Measurements from ENCODE around the gene KRT10. TPM values are rescaled to one million over a fixed set of nuclear protein-coding genes. Genes with fewer than 3 reads are reported as not detected.

The KRT10 gene
- total RNA-seq, 2 donors from 2014 or later: 29.0 to 45.9 TPM

GRCh38 chr17:40809721-40810421 lies 12.5 kb downstream of the KRT10 start:
- Mint-ChIP-seq H3K27me3 (peaks cover 60% of the 10 kb centered on the region), H3K9me3 (no peaks in the 10 kb centered on the region), H3K4me1 (no peaks in the 10 kb centered on the region), H3K36me3 (ENCODE audit: low read depth) (no peaks in the 10 kb centered on the region), H3K4me3 (no peak overlapping the region), H3K27ac (no peak overlapping the region)
- ATAC-seq (replicated peaks): no peak

GRCh38 chr17:40806131-40806530 lies 16.3 kb downstream of the KRT10 start:
- ATAC-seq (replicated peaks): no peak
- Mint-ChIP-seq H3K9me3 (no peaks in the 10 kb centered on the region), H3K36me3 (ENCODE audit: low read depth) (no peaks in the 10 kb centered on the region), H3K4me1 (no peaks in the 10 kb centered on the region), H3K4me3 (no peak overlapping the region), H3K27me3 (peaks cover 45% of the 10 kb centered on the region), H3K27ac (no peak overlapping the region)

DNA sequence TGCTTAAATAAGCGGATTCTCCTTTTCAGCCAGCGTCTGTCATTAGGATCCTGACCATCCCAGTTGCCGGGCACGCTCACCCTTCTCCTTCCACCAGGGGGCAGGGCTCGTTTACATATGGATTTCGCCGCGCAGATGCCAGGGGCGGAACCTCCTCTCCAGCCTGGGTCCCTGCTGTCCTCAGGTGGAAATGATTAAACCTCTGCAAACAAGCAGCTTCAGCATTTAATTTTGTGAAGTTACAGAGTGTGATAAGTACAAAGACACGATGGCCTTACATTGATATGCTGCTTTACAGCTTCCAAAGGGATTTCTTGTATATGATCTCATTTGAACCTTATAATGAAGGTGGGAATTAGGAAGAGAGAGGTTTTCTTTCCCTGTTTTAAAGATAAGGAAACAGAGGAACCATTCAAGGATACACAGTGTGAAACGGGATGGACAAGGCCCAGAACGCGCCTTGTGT lies 18.8 kb downstream of the KRT10 start:
- Mint-ChIP-seq H3K27me3 (peaks cover 30% of the 10 kb centered on the region), H3K9me3 (no peaks in the 10 kb centered on the region), H3K27ac (no peak overlapping the region), H3K4me3 (no peak overlapping the region), H3K4me1 (no peaks in the 10 kb centered on the region), H3K36me3 (ENCODE audit: low read depth) (no peaks in the 10 kb centered on the region)
- ATAC-seq (replicated peaks): peak; percentile 96

DNA sequence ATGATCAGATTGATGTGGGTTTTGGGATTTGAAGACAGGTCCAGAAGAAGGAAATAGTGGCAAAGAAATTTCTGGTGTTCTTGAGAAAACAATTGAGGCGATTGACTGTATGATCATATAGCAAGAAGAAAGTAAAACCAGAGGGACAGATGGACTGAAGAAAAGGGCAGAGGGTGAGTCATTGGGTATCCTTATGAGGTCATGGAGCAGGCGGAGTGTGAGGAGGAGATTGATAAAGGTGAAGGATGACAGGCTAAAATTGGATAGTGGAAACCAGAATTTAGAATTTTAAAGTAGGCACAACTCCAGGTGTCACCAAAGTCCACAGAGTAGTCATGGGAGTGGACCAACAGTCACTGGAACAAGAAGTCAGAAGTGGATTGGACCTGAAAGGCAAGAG lies 21.3 kb downstream of the KRT10 start:
- H3K36me3 Mint-ChIP-seq (ENCODE audit: low read depth): no peaks in the 10 kb centered on the region
- no peak for ATAC-seq (replicated peaks)
- no peak overlapping the region for H3K27ac Mint-ChIP-seq
- no peaks in the 10 kb centered on the region for H3K4me1 Mint-ChIP-seq
- H3K4me3 Mint-ChIP-seq: no peak overlapping the region
- peaks cover 23% of the 10 kb centered on the region for H3K27me3 Mint-ChIP-seq
- H3K9me3 Mint-ChIP-seq: no peaks in the 10 kb centered on the region

- no peaks in the 10 kb centered on the region for H3K4me1 Mint-ChIP-seq
- ATAC-seq (replicated peaks): no peak
- H3K27ac Mint-ChIP-seq: no peak overlapping the region
- no peaks in the 10 kb centered on the region for H3K9me3 Mint-ChIP-seq
- peaks cover 28% of the 10 kb centered on the region for H3K27me3 Mint-ChIP-seq
- no peak overlapping the region for H3K4me3 Mint-ChIP-seq
- H3K36me3 Mint-ChIP-seq (ENCODE audit: low read depth): no peaks in the 10 kb centered on the region
Observed at GRCh38 chr17:40800381-40800780, 22.0 kb downstream of the KRT10 start.

DNA sequence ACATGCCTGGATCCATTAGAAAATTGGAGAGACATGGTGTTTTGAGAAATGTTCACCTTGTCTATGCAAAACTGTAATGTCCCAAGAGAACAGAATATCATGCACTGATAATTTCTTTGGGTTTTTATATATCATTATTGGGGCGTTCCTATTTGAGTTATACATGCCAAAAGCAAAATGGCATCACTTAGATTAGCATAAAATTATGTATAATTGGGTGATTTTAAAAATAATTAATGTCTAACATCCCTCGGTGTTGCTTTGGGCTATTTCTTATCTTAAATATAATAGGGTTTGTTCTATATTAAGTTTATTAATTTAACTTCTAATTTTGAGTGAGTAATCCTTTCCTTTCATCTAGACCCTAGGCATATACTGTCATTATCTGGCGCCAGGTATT lies 22.6 kb downstream of the KRT10 start, which contains the start of gene KRT28:
Gene KRT28, minus strand, starts transcription at position 101 of the 400 bp plus-strand sequence. Its CDS starts 66 bp downstream, at position 35.
- H3K9me3 Mint-ChIP-seq: no peaks in the 10 kb centered on the region
- no peaks in the 10 kb centered on the region for H3K4me1 Mint-ChIP-seq
- no peak for ATAC-seq (replicated peaks)
- no peak within 1 kb of the TSS for H3K27ac Mint-ChIP-seq
- H3K4me3 Mint-ChIP-seq: no peak within 1 kb of the TSS
- no peaks in the 10 kb centered on the region for H3K36me3 Mint-ChIP-seq (ENCODE audit: low read depth)
- peaks cover 26% of the 10 kb centered on the region for H3K27me3 Mint-ChIP-seq

DNA sequence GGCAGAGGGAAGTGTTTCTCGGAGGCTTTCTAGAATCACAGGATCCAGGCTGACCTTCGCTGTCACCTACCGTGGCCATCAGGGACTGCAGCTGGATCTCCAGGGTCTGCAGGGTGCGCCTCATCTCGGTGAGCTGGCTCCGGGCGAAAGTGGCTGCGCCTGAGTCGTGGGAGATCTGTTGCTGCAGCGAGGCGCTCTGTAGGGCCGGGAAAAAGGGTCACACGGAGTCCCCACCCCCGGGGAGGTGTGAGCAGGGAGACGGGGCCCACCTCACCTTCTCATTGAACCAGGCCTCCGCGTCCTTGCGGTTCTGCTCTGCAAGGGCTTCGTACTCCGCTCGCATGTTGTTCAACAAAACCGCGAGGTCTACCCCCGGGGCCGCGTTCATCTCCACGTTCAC lies 25.6 kb downstream of the KRT10 start:
- Mint-ChIP-seq H3K4me1 (no peaks in the 10 kb centered on the region), H3K4me3 (no peak overlapping the region), H3K27ac (no peak overlapping the region), H3K27me3 (peaks cover 27% of the 10 kb centered on the region), H3K9me3 (no peaks in the 10 kb centered on the region), H3K36me3 (ENCODE audit: low read depth) (no peaks in the 10 kb centered on the region)
- no peak for ATAC-seq (replicated peaks)

DNA sequence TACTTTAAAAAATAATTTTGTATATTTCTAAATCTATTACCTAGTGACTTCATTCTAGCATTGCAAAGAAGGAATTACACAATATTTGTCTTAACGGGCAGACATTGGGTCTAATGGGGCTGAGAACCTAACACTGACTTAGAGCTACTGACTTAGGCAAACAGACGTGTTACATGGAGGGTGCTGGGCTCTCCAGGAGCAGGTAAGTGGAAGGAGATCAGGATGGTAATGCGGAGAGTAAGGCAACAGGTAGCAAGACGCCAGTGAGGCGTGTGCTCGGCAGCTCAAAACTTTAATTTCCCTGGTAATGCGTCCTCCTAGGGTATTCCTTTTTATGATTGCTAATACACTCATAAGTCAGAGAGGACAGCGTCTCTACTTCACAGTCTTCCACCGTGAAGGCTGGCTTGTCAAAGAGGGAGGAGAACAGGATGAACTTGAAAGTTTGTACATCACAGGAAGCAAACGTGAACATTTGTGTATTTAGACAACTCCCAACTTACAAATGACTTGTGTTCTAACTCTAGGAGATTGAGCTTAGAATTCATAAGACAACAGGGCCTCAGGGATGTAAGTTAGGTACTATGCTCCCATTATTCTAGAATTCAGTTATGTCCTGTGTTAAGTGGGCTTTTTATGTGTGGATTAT lies 27.3 kb downstream of the KRT10 start:
- Mint-ChIP-seq H3K36me3 (ENCODE audit: low read depth) (no peaks in the 10 kb centered on the region), H3K27ac (no peak overlapping the region), H3K9me3 (no peaks in the 10 kb centered on the region), H3K27me3 (peaks cover 27% of the 10 kb centered on the region), H3K4me3 (no peak overlapping the region), H3K4me1 (no peaks in the 10 kb centered on the region)
- no peak for ATAC-seq (replicated peaks)

GRCh38 chr17:40794466-40794865 lies 27.9 kb downstream of the KRT10 start:
- no peaks in the 10 kb centered on the region for H3K36me3 Mint-ChIP-seq (ENCODE audit: low read depth)

DNA sequence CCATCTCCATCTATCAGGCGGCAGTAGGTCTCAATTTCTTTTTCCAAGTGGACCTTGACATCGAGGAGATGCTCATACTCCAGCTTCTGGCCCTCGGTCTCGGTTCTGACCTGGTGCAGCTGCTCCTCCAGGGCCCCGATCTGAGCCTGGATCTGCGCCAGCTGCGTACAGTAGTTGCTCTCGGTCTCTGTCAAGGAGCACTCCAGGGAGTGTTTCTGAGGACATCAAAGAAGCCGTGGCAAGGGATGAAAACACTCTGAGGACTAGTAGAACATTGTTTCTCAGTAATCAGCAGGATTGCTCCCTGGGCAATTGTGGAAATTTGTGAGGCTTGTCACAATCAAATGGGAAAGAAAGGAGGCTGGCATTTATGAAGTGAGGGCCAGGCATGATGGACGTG lies 28.6 kb downstream of the KRT10 start:
- no peak overlapping the region for H3K4me3 Mint-ChIP-seq
- no peaks in the 10 kb centered on the region for H3K9me3 Mint-ChIP-seq
- H3K27ac Mint-ChIP-seq: no peak overlapping the region
- H3K36me3 Mint-ChIP-seq (ENCODE audit: low read depth): no peaks in the 10 kb centered on the region
- no peaks in the 10 kb centered on the region for H3K4me1 Mint-ChIP-seq
- no peak for ATAC-seq (replicated peaks)
- peaks cover 22% of the 10 kb centered on the region for H3K27me3 Mint-ChIP-seq

More at GRCh38 chr17:40794466-40794865, 27.9 kb downstream of the KRT10 start:
- Mint-ChIP-seq H3K4me1 (no peaks in the 10 kb centered on the region), H3K9me3 (no peaks in the 10 kb centered on the region), H3K4me3 (no peak overlapping the region), H3K27ac (no peak overlapping the region), H3K27me3 (peaks cover 27% of the 10 kb centered on the region)
- no peak for ATAC-seq (replicated peaks)

DNA sequence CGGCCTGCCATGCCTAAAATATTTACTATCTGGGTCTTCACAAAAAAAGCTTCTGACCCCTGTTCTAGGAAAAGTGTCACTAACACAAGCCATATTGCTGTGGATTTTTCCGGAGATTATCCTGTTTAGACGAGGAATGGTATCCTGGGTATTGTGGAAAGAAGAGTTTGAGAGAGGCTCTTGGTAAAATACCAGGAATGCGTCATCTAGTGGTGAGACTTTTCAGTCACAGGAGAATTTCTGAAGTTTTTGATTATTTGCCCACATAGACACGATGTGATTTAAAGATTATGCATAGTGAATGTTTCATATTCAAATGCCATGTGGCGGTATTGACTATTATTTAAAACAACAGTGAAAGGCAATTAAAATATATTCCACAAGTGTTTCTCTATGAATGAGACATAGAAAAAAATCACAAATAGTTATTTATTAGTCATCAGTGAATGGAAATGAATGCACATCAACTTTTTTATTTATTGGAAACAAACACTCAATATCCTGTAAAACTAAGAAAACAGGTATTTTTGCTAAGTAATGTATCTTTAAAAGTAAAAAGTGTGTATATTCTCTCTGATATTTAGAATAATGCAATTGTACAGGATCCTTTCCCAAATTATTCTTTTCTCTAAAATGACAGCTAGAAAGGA lies 30.5 kb downstream of the KRT10 start:
- Mint-ChIP-seq H3K4me3 (no peak overlapping the region), H3K36me3 (ENCODE audit: low read depth) (no peaks in the 10 kb centered on the region), H3K27ac (no peak overlapping the region), H3K4me1 (no peaks in the 10 kb centered on the region), H3K9me3 (no peaks in the 10 kb centered on the region), H3K27me3 (peaks cover 26% of the 10 kb centered on the region)
- ATAC-seq (replicated peaks): no peak

GRCh38 chr17:40791111-40791510 lies 31.3 kb downstream of the KRT10 start:
- H3K4me1 Mint-ChIP-seq: no peaks in the 10 kb centered on the region
- no peak overlapping the region for H3K27ac Mint-ChIP-seq
- peaks cover 20% of the 10 kb centered on the region for H3K27me3 Mint-ChIP-seq
- no peak for ATAC-seq (replicated peaks)
- no peak overlapping the region for H3K4me3 Mint-ChIP-seq
- no peaks in the 10 kb centered on the region for H3K9me3 Mint-ChIP-seq
- H3K36me3 Mint-ChIP-seq (ENCODE audit: low read depth): no peaks in the 10 kb centered on the region

GRCh38 chr17:40782450-40782849 lies 40.0 kb downstream of the KRT10 start, which contains the start of gene KRT27:
Gene KRT27 (minus strand): TSS chr17:40782550. CDS start chr17:40782493, 57 bp downstream.
- Mint-ChIP-seq H3K4me3 (no peak within 1 kb of the TSS), H3K4me1 (peaks cover 3% of the 10 kb centered on the region), H3K27me3 (peaks cover 40% of the 10 kb centered on the region), H3K9me3 (no peaks in the 10 kb centered on the region), H3K27ac (no peak within 1 kb of the TSS), H3K36me3 (ENCODE audit: low read depth) (no peaks in the 10 kb centered on the region)
- ATAC-seq (replicated peaks): no peak

DNA sequence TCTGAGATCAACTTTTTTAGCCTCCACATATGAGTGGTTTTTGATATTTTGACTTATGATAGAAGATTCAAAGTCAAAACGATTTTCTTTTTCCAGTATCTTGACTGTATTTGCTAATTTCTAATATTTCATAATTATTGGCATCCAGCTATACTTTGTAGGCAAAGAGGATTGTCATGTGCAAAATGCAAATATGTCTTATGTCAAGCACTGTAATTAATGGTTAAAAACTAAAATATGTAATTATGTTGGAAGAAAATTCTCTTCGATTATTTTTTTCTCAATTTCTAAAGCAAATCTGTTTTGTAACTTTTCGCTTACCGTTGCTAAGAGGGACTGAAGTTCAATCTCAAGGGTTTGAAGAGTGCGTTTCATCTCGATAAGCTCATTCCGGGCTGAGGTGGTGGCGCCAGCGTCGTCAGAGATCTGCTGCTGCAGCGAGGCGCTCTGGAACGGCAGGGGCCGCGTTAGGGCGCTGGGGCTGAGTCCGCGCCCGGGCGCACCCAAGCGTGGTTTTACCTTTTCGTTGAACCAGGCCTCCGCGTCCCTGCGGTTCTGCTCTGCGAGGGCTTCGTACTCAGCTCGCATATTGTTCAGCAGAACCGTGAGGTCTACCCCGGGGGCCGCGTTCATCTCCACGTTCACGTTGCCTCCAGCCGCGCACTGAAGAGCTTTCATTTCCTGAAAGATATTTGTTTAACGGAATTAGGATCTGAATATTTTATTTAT lies 43.1 kb downstream of the KRT10 start:
- peaks cover 59% of the 10 kb centered on the region for H3K27me3 Mint-ChIP-seq
- H3K4me3 Mint-ChIP-seq: peak overlapping the region; percentile 42
- no peak for ATAC-seq (replicated peaks)
- H3K36me3 Mint-ChIP-seq (ENCODE audit: low read depth): no peaks in the 10 kb centered on the region
- H3K4me1 Mint-ChIP-seq: peaks cover 3% of the 10 kb centered on the region
- H3K9me3 Mint-ChIP-seq: no peaks in the 10 kb centered on the region
- H3K27ac Mint-ChIP-seq: no peak overlapping the region

All from activated T-helper 17 cell treated with anti-CD3 and anti-CD28 coated beads, Interleukin-2, amount 50 U/mL, for 72 hours (primary cell).